GM23338 (cell line): ENCODE results near the gene TGFBR3. TPM values are rescaled to one million over a fixed set of nuclear protein-coding genes. Genes with fewer than 3 reads are reported as not detected.

Experiments used
- ATAC-seq: fragments of 200-7000 bp; cut with Tn5 transposase; 3 replicates; pipeline ENCODE4 v1.9.1; 2020
- DNase-seq: peaks from one replicate; pipeline ENCODE4 v3.0.0-alpha.2; 2015; ENCODE audit warnings: low spot score
- H2AFZ ChIP-seq: fragments of 200-600 bp; sonication (generic); 2 replicates; pipeline ENCODE4 v1.8.0; 2016; ENCODE audit warnings: antibody characterized with exemption, mild to moderate bottlenecking, moderate library complexity
- H3F3A ChIP-seq: fragments of 200-600 bp; sonication (generic); replicated peaks from 2 replicates; pipeline ENCODE4 v1.8.0; 2017; ENCODE audit warnings: antibody characterized with exemption, mixed run types, low read depth
- H3K27ac ChIP-seq: fragments of 200-600 bp; sonication (generic); 2 replicates; pipeline ENCODE4 v1.6.1; 2016; ENCODE audit warnings: low read depth
- H3K27me3 ChIP-seq: fragments of 200-600 bp; sonication (generic); 2 replicates; pipeline ENCODE4 v1.8.0; 2016; ENCODE audit warnings: mild to moderate bottlenecking, mixed run types, moderate library complexity; ENCODE audit not compliant: insufficient read depth
- H3K36me3 ChIP-seq: fragments of 200-600 bp; sonication (generic); 2 replicates; pipeline ENCODE4 v1.8.0; 2016; ENCODE audit warnings: mild to moderate bottlenecking; ENCODE audit not compliant: insufficient read depth
- H3K4me1 ChIP-seq: fragments of 200-600 bp; sonication (generic); 2 replicates; pipeline ENCODE4 v1.8.0; 2016; ENCODE audit warnings: mild to moderate bottlenecking, moderate library complexity; ENCODE audit not compliant: insufficient read depth
- H3K4me2 ChIP-seq: fragments of 200-600 bp; sonication (generic); 2 replicates; pipeline ENCODE4 v1.7.1; 2017; ENCODE audit warnings: mixed run types
- H3K4me3 ChIP-seq: fragments of 200-600 bp; sonication (generic); 2 replicates; pipeline ENCODE4 v1.6.1; 2016; ENCODE audit warnings: mixed run types
- H3K79me2 ChIP-seq: fragments of 200-600 bp; sonication (generic); replicated peaks from 2 replicates; pipeline ENCODE4 v1.8.0; 2017; ENCODE audit warnings: mild to moderate bottlenecking; ENCODE audit not compliant: insufficient read depth
- H3K9me2 ChIP-seq: fragments of 200-600 bp; sonication (generic); 2 replicates; pipeline ENCODE4 v1.8.0; 2017; ENCODE audit not compliant: insufficient read depth
- H4K20me1 ChIP-seq: fragments of 200-600 bp; sonication (generic); replicated peaks from 2 replicates; pipeline ENCODE4 v1.8.0; 2017; ENCODE audit warnings: mild to moderate bottlenecking; ENCODE audit not compliant: insufficient read depth
- H3K27ac Mint-ChIP-seq: 2 replicates; pipeline ENCODE4 v1.8.0; 2020; ENCODE audit warnings: inconsistent platforms, mild to moderate bottlenecking, moderate library complexity, mixed read lengths
- H3K27me3 Mint-ChIP-seq: 3 replicates; pipeline ENCODE4 v1.8.0; 2022; ENCODE audit warnings: low read depth, mild to moderate bottlenecking, moderate library complexity, mixed read lengths, inconsistent platforms; ENCODE audit not compliant: insufficient read depth, poor library complexity
- H3K36me3 Mint-ChIP-seq: 3 replicates; pipeline ENCODE4 v1.8.0; 2021; ENCODE audit warnings: low read depth, mild to moderate bottlenecking, inconsistent platforms, moderate library complexity, mixed read lengths
- H3K4me1 Mint-ChIP-seq: 3 replicates; pipeline ENCODE4 v1.8.0; 2020; ENCODE audit warnings: mild to moderate bottlenecking, inconsistent platforms, mixed read lengths
- H3K4me3 Mint-ChIP-seq: 3 replicates; pipeline ENCODE4 v1.8.0; 2021; ENCODE audit warnings: moderate library complexity, mild to moderate bottlenecking, inconsistent platforms, mixed read lengths
- H3K9me3 Mint-ChIP-seq: 3 replicates; pipeline ENCODE4 v1.8.0; 2020; ENCODE audit warnings: moderate library complexity, mild to moderate bottlenecking, inconsistent platforms, mixed read lengths
- JUNB ChIP-seq: IDR thresholded peaks from one replicate; pipeline ENCODE4 v1.6.1; 2016; ENCODE audit warnings: antibody characterized with exemption; ENCODE audit not compliant: unreplicated experiment
- NANOG ChIP-seq: IDR thresholded peaks from 2 replicates; pipeline ENCODE4 v1.6.1; 2016; ENCODE audit warnings: antibody characterized with exemption, borderline replicate concordance
- polyA plus RNA-seq: library from polyadenylated mRNA; unstranded; fragments of >200 nt; fragmentation: Nextera tagmentation; extraction: Ambion mirVana; gene quantifications from 2 replicates; pipeline ENCODE4 v1.2.1, GENCODE V29; 2016
- total RNA-seq: library from RNA; depleted of rRNA; stranded (reverse); fragments of >200 nt; shearing (Covaris generic); gene quantifications from 2 replicates; pipeline ENCODE4 v1.2.3, GENCODE V29; 2014
- TF ChIP-seq, protein P1 (sequence below): fragments of 250-450 bp; sonication (Bioruptor Pico); IDR thresholded peaks from 2 replicates; pipeline ENCODE4 v1.5.0; 2020; ENCODE audit warnings: mild to moderate bottlenecking, moderate library complexity
- TF ChIP-seq, protein P2 (sequence below), 2 experiments: fragments of 200-600 bp in 1 of 2; sonication (generic) in 1 of 2; conservative IDR thresholded peaks; 2 replicates each; pipeline versions ENCODE4 v1.5.1 to v1.6.1; 2016 to 2017; ENCODE audit warnings: antibody characterized with exemption in 2 of 2, low read depth in 2 of 2, mild to moderate bottlenecking in 2 of 2, moderate library complexity in 1 of 2

Gene TGFBR3
- total and polyA plus RNA-seq, 2 experiments from 2014 or later: 1.7 to 2.9 TPM

DNA sequence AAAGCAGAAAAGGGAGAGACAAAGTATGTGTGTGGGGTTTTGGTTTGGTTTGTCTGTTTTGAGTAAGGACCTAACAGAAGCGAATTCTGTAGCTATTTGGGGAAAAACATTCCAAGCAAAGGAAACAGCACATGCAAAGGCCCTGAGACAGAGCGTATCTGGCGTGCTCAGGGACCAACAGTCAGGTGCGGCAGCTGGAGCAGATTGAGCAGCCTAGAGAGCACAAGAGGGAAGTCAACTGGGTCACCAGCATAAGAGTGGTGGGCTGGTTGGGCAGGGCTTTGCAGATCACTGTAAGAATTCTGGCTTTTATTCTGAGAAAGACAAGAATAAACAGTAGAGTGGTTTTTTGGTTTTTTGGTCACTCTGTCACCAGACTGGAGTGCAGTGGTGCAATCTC is 11.8 kb downstream of the TGFBR3 start (continued):
- TF ChIP-seq, protein P1, sequence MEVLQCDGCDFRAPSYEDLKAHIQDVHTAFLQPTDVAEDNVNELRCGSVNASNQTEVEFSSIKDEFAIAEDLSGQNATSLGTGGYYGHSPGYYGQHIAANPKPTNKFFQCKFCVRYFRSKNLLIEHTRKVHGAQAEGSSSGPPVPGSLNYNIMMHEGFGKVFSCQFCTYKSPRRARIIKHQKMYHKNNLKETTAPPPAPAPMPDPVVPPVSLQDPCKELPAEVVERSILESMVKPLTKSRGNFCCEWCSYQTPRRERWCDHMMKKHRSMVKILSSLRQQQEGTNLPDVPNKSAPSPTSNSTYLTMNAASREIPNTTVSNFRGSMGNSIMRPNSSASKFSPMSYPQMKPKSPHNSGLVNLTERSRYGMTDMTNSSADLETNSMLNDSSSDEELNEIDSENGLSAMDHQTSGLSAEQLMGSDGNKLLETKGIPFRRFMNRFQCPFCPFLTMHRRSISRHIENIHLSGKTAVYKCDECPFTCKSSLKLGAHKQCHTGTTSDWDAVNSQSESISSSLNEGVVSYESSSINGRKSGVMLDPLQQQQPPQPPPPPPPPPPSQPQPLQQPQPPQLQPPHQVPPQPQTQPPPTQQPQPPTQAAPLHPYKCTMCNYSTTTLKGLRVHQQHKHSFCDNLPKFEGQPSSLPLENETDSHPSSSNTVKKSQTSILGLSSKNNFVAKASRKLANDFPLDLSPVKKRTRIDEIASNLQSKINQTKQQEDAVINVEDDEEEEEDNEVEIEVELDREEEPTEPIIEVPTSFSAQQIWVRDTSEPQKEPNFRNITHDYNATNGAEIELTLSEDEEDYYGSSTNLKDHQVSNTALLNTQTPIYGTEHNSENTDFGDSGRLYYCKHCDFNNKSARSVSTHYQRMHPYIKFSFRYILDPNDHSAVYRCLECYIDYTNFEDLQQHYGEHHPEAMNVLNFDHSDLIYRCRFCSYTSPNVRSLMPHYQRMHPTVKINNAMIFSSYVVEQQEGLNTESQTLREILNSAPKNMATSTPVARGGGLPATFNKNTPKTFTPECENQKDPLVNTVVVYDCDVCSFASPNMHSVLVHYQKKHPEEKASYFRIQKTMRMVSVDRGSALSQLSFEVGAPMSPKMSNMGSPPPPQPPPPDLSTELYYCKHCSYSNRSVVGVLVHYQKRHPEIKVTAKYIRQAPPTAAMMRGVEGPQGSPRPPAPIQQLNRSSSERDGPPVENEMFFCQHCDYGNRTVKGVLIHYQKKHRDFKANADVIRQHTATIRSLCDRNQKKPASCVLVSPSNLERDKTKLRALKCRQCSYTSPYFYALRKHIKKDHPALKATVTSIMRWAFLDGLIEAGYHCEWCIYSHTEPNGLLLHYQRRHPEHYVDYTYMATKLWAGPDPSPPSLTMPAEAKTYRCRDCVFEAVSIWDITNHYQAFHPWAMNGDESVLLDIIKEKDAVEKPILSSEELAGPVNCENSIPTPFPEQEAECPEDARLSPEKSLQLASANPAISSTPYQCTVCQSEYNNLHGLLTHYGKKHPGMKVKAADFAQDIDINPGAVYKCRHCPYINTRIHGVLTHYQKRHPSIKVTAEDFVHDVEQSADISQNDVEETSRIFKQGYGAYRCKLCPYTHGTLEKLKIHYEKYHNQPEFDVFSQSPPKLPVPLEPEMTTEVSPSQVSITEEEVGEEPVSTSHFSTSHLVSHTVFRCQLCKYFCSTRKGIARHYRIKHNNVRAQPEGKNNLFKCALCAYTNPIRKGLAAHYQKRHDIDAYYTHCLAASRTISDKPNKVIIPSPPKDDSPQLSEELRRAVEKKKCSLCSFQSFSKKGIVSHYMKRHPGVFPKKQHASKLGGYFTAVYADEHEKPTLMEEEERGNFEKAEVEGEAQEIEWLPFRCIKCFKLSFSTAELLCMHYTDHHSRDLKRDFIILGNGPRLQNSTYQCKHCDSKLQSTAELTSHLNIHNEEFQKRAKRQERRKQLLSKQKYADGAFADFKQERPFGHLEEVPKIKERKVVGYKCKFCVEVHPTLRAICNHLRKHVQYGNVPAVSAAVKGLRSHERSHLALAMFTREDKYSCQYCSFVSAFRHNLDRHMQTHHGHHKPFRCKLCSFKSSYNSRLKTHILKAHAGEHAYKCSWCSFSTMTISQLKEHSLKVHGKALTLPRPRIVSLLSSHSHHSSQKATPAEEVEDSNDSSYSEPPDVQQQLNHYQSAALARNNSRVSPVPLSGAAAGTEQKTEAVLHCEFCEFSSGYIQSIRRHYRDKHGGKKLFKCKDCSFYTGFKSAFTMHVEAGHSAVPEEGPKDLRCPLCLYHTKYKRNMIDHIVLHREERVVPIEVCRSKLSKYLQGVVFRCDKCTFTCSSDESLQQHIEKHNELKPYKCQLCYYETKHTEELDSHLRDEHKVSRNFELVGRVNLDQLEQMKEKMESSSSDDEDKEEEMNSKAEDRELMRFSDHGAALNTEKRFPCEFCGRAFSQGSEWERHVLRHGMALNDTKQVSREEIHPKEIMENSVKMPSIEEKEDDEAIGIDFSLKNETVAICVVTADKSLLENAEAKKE (CRISPR knock-in tag): no peak
- TF ChIP-seq JUNB: no peak

DNA sequence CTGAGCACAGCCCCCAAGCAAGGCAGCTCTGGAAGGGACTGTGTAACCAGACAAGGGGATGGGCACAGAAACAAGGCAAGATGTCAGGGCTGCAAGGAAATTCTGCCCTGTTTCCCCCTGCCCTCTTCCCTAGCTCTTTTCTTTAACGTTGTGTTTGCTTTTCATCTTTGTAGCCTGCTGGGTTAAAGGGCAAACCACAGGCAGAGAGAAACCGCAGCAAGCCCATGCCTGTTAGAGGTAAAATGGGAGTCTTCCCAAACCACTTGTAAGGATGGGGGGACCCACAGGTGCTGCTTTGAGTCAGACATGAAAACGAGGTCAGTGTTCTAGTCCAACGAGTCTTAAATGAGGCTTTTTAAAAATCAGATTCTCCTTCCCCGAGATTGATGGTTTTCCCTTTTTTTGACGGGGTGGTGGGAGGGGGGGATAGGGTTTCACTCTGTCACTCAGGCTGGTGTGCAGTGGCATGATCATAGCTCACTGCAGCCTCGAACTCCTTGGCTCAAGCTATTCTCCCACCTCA is 13.3 kb downstream of the TGFBR3 start:
- Histone ChIP-seq H2AFZ (no peak overlapping the region), H3K4me3 (no peak overlapping the region), H3K27ac (no peak overlapping the region), H3K4me1 (no peaks in the 10 kb centered on the region), H4K20me1 (no peaks in the 10 kb centered on the region), H3K36me3 (no peaks in the 10 kb centered on the region), H3K9me2 (no peaks in the 10 kb centered on the region), H3F3A (no peaks in the 10 kb centered on the region), H3K4me2 (no peak overlapping the region), H3K79me2 (no peaks in the 10 kb centered on the region), H3K27me3 (no peaks in the 10 kb centered on the region)
- Mint-ChIP-seq H3K36me3 (no peaks in the 10 kb centered on the region), H3K9me3 (no peaks in the 10 kb centered on the region), H3K4me1 (peaks cover 5% of the 10 kb centered on the region; the same call in 2 of the 3 replicates), H3K4me3 (no peak overlapping the region), H3K27ac (no peak overlapping the region), H3K27me3 (no peaks in the 10 kb centered on the region)
- ATAC-seq: no peak
- no peak for DNase-seq
- TF ChIP-seq NANOG: no peak
- TF ChIP-seq, protein P2, sequence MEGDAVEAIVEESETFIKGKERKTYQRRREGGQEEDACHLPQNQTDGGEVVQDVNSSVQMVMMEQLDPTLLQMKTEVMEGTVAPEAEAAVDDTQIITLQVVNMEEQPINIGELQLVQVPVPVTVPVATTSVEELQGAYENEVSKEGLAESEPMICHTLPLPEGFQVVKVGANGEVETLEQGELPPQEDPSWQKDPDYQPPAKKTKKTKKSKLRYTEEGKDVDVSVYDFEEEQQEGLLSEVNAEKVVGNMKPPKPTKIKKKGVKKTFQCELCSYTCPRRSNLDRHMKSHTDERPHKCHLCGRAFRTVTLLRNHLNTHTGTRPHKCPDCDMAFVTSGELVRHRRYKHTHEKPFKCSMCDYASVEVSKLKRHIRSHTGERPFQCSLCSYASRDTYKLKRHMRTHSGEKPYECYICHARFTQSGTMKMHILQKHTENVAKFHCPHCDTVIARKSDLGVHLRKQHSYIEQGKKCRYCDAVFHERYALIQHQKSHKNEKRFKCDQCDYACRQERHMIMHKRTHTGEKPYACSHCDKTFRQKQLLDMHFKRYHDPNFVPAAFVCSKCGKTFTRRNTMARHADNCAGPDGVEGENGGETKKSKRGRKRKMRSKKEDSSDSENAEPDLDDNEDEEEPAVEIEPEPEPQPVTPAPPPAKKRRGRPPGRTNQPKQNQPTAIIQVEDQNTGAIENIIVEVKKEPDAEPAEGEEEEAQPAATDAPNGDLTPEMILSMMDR (conservative IDR thresholded peaks at IDR 0.05; ENCODE audit: low read depth in 2 of 2): no peak
